Natural killer cell (primary cell): Measurements from ENCODE around the gene FHOD3. TPM values are rescaled to one million over a fixed set of nuclear protein-coding genes. Genes with fewer than 3 reads are reported as not detected.

Experiments used
- ATAC-seq, 3 donors: fragments of 150-1000 bp in 2 of 3; fragments of 200-7000 bp in 1 of 3; cut with Tn5 transposase; 1 replicate in 1 of 3; 2 replicates in 2 of 3; pipeline ENCODE4 v1.10.0; 2021; ENCODE audit warnings: mild to moderate bottlenecking in 2 of 3, moderate library complexity in 2 of 3
- DNase-seq, 2 donors: peaks; one replicate each; pipeline versions ENCODE4 v3.0.0 to v3.0.0-alpha.2; 2013 to 2021; ENCODE audit warnings: mixed read lengths in 1 of 2
- H3K27ac ChIP-seq: one replicate; pipeline ENCODE4 v1.5.1; 2013; ENCODE audit warnings: mild to moderate bottlenecking, low read length
- H3K27me3 ChIP-seq: one replicate; pipeline ENCODE4 v1.6.1; 2013; ENCODE audit warnings: low read length; ENCODE audit not compliant: control insufficient read depth, insufficient read depth
- H3K36me3 ChIP-seq: one replicate; pipeline ENCODE4 v1.6.1; 2013; ENCODE audit warnings: low read length; ENCODE audit not compliant: control insufficient read depth, insufficient read depth
- H3K4me1 ChIP-seq: one replicate; pipeline ENCODE4 v1.6.1; 2013; ENCODE audit warnings: low read length; ENCODE audit not compliant: control insufficient read depth, insufficient read depth
- H3K4me3 ChIP-seq: one replicate; pipeline ENCODE4 v1.5.1; 2013; ENCODE audit warnings: low read length
- H3K9me3 ChIP-seq: one replicate; pipeline ENCODE4 v1.6.1; 2013; ENCODE audit warnings: low read length; ENCODE audit not compliant: control insufficient read depth, insufficient read depth
- H3K27ac Mint-ChIP-seq, 2 donors: one replicate each; pipeline ENCODE4 v1.8.0; 2022; ENCODE audit warnings: mild to moderate bottlenecking in 2 of 2, mixed read lengths in 2 of 2, moderate library complexity in 1 of 2
- H3K27me3 Mint-ChIP-seq, 2 donors: one replicate each; pipeline ENCODE4 v1.8.0; 2022; ENCODE audit warnings: low read depth in 2 of 2, mixed read lengths in 2 of 2
- H3K36me3 Mint-ChIP-seq: one replicate; pipeline ENCODE4 v1.8.0; 2022; ENCODE audit warnings: mixed read lengths
- H3K4me1 Mint-ChIP-seq, 2 donors: one replicate each; pipeline ENCODE4 v1.8.0; 2022; ENCODE audit warnings: mixed read lengths in 2 of 2
- H3K4me3 Mint-ChIP-seq: one replicate; pipeline ENCODE4 v1.8.0; 2022; ENCODE audit warnings: mild to moderate bottlenecking, moderate library complexity, mixed read lengths
- H3K9me3 Mint-ChIP-seq, 2 donors: one replicate each; pipeline ENCODE4 v1.8.0; 2022; ENCODE audit warnings: mixed read lengths in 2 of 2
- WGBS: methylation state at CpG from one replicate; pipeline ENCODE4 v1.1.7; 2013; ENCODE audit warnings: missing lambda C conversion rate; ENCODE audit not compliant: insufficient coverage; 5-methylcytosine and 5-hydroxymethylcytosine counted together
- intact Hi-C: fragments of 100-400 bp; cut with micrococcal nuclease; formaldehyde crosslinking; loops from one replicate; pipeline ENCODE4 v1.14.2; 2022
- total RNA-seq, 4 donors: library from RNA; stranded (reverse); fragments of 120-200 nt in 1 of 4; gene quantifications; one replicate each; pipeline versions ENCODE4 v1.2.3 to v1.2.4, GENCODE V29; 2013 to 2022
- TF ChIP-seq, protein P1 (sequence below): fragments of 200-600 bp; IDR thresholded peaks from one replicate; pipeline ENCODE4 v1.8.0; 2022; ENCODE audit warnings: antibody characterized with exemption

The FHOD3 gene
- total RNA-seq, 3 donors from 2014 or later (not counting 1 experiment from before 2014, with no cell fraction given) = not detected

DNA sequence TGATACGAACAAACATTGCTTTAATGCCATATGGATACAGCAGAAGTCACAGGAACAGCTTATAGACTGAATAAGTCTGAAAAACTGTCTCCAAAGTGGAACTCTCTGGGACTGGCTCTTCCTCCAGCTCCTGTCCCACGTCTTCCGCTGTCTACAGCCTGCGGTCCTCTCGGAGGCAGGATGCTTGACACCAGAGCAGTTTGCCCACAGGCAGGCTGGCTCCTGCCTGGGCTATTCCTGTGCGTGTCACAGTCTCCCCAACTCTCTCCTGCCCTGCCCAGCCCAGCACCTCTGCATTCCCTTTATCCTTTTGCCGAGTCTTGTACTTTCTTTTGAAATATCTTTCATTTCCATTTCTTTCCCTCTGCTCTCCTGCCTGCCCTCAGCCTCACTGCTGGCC lies 234.1 kb downstream of the FHOD3 start:
- peaks cover 0 to 2% of the 10 kb centered on the region in 2 donors for H3K27me3 Mint-ChIP-seq

DNA sequence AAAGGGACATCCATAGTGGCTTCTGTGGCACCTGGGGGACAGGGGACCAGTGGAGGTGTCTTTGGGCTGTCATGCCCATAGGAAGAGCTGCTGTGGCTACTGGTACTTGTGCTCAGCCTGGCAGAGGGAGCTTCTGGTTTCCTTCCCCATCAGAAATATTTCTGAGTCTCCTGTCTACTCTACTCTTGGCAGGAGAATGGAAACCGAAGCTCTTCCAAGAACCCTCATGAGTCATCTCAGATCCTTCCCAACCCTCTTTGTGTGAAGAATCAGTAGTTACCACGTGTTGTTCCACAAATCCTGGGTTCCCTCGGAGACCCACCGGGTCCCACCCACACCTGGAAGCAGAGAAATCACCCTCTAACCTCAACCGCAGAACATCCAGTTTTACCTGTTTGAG lies 234.9 kb downstream of the FHOD3 start:
- peaks cover 13 to 22% of the 10 kb centered on the region in 2 donors for H3K4me1 Mint-ChIP-seq
- intact Hi-C loops = no loop called here

More for the DNA sequence above, 234.1 kb downstream of the FHOD3 start:
- Histone ChIP-seq H3K9me3 (no peaks in the 10 kb centered on the region), H3K27ac (no peak overlapping the region), H3K4me1 (peaks cover 7% of the 10 kb centered on the region), H3K27me3 (no peaks in the 10 kb centered on the region), H3K4me3 (no peak overlapping the region), H3K36me3 (no peaks in the 10 kb centered on the region)
- H3K36me3 Mint-ChIP-seq = no peaks in the 10 kb centered on the region
- no peak overlapping the region for H3K4me3 Mint-ChIP-seq
- intact Hi-C loops = no loop called here
- ATAC-seq (no peak), DNase-seq (no peak)
- no peaks in the 10 kb centered on the region for H3K9me3 Mint-ChIP-seq
- H3K27ac Mint-ChIP-seq = no peak overlapping the region
- 89% methylated on average over 7 of the region's 7 CpGs for WGBS
- TF ChIP-seq, protein P1, sequence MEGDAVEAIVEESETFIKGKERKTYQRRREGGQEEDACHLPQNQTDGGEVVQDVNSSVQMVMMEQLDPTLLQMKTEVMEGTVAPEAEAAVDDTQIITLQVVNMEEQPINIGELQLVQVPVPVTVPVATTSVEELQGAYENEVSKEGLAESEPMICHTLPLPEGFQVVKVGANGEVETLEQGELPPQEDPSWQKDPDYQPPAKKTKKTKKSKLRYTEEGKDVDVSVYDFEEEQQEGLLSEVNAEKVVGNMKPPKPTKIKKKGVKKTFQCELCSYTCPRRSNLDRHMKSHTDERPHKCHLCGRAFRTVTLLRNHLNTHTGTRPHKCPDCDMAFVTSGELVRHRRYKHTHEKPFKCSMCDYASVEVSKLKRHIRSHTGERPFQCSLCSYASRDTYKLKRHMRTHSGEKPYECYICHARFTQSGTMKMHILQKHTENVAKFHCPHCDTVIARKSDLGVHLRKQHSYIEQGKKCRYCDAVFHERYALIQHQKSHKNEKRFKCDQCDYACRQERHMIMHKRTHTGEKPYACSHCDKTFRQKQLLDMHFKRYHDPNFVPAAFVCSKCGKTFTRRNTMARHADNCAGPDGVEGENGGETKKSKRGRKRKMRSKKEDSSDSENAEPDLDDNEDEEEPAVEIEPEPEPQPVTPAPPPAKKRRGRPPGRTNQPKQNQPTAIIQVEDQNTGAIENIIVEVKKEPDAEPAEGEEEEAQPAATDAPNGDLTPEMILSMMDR = no peak
- peaks cover 13 to 22% of the 10 kb centered on the region in 2 donors for H3K4me1 Mint-ChIP-seq

DNA sequence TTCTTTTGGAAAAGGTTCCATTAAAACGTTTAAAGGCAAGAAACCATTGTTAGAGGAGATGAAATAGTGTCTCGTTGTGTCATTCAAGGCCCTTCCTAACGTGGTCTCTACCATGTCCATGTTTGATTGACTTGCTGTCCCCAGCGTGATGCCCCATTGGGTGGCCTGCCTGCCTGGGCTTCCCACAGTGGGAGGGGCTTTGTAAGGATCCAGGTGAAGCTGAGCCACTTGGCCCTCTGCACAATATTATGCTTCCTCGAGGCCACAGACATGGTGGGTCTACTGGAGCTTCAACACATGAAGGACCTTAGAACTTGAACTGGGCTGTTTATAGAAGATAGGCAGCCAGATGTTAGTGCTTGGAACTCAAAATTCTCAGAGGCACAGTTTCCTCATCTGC lies 235.3 kb downstream of the FHOD3 start:
- 83% methylated on average over 5 of the region's 5 CpGs for WGBS
- Histone ChIP-seq H3K4me3 (no peak overlapping the region), H3K4me1 (peaks cover 7% of the 10 kb centered on the region), H3K9me3 (no peaks in the 10 kb centered on the region), H3K27me3 (no peaks in the 10 kb centered on the region), H3K27ac (no peak overlapping the region), H3K36me3 (no peaks in the 10 kb centered on the region)
- intact Hi-C loops = no loop called here
- H3K4me1 Mint-ChIP-seq = peaks cover 13 to 22% of the 10 kb centered on the region in 2 donors
- TF ChIP-seq, protein P1 = no peak
- DNase-seq (no peak), ATAC-seq (no peak)
- no peaks in the 10 kb centered on the region for H3K9me3 Mint-ChIP-seq
- no peak overlapping the region for H3K27ac Mint-ChIP-seq
- no peak overlapping the region for H3K4me3 Mint-ChIP-seq
- peaks cover 0 to 2% of the 10 kb centered on the region in 2 donors for H3K27me3 Mint-ChIP-seq
- H3K36me3 Mint-ChIP-seq = no peaks in the 10 kb centered on the region

More for the DNA sequence above, 234.9 kb downstream of the FHOD3 start:
- DNase-seq (no peak), ATAC-seq (no peak)
- TF ChIP-seq, protein P1 = no peak
- H3K27ac Mint-ChIP-seq = no peak overlapping the region
- H3K27me3 Mint-ChIP-seq = peaks cover 0 to 2% of the 10 kb centered on the region in 2 donors
- no peak overlapping the region for H3K4me3 Mint-ChIP-seq
- H3K27me3 ChIP-seq = no peaks in the 10 kb centered on the region
- no peak overlapping the region for H3K4me3 ChIP-seq
- 78% methylated on average over 3 of the region's 5 CpGs for WGBS
- no peaks in the 10 kb centered on the region for H3K36me3 Mint-ChIP-seq
- H3K9me3 ChIP-seq = no peaks in the 10 kb centered on the region
- H3K9me3 Mint-ChIP-seq = no peaks in the 10 kb centered on the region
- H3K27ac ChIP-seq = no peak overlapping the region
- H3K4me1 ChIP-seq = peaks cover 7% of the 10 kb centered on the region
- H3K36me3 ChIP-seq = no peaks in the 10 kb centered on the region
